ENCODE measurements around the gene COL11A1.

GRCh38 chr1:103101399-103101798 lies 6.9 kb downstream of the COL11A1 start:
- TF ChIP-seq POLR2AphosphoS5 (IDR thresholded peaks at IDR 0.05) (no peak), POLR2A (IDR thresholded peaks at IDR 0.05) (no peak), EP300 (IDR thresholded peaks at IDR 0.05; ENCODE audit: low read depth) (no peak)

Data from transverse colon (tissue), 3 donors.